HG03060 (cell line): ENCODE results near the gene UBE2G1.
"Not testable (repeated sequence)": the region's sequence is repeated elsewhere in the genome, so short reads cannot be mapped to it uniquely, and the experiment has no call there.

Source experiments
- ATAC-seq: cut with Tn5 transposase; IDR thresholded peaks from one replicate; pipeline ENCODE4 v1.9.1; 2021; ENCODE audit warnings: low read depth, moderate number of reproducible peaks; ENCODE audit not compliant: unreplicated experiment

The UBE2G1 gene, protein sequence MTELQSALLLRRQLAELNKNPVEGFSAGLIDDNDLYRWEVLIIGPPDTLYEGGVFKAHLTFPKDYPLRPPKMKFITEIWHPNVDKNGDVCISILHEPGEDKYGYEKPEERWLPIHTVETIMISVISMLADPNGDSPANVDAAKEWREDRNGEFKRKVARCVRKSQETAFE

DNA sequence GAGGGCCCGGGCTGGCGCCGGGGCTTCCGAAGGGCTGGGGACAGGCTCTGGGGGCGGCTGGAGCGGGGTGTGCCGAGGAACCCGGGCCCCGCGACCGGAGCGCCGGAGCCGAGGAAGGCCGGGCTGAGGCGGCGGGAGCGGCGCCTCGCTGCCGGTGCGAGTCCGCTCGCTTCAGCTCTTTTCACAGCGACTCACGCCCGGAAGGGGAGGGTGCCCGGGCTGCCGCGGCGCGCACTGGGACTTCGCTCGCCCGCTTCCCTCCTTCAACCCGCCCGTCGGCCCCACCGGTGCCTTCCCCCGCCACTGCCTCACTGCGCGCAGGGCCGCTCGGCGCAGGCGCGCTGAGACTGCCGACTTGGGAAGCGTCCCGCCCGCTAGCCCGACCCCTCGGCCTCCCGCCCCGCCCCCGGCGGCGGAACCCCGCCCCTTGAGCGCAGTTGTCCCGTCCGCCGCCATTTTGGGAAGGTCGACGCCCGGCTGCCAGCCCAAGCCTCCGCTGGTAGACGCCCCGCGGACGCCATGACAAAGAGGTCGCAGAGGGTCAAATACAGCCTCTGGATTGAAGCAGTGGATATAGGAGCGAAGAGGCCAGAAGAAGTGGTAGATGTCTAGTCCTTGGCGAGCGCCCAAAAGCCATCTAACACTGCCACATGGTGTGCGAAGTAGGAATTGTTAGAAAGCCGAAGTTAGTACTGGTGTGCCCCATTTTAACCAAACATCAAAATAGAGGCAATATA, at the start of gene UBE2G1:
UBE2G1 (minus strand) TSS at position 349 of the 737 bp plus-strand sequence. CDS start 359 bp downstream, outside the sequence.
- ATAC-seq = no peak

DNA sequence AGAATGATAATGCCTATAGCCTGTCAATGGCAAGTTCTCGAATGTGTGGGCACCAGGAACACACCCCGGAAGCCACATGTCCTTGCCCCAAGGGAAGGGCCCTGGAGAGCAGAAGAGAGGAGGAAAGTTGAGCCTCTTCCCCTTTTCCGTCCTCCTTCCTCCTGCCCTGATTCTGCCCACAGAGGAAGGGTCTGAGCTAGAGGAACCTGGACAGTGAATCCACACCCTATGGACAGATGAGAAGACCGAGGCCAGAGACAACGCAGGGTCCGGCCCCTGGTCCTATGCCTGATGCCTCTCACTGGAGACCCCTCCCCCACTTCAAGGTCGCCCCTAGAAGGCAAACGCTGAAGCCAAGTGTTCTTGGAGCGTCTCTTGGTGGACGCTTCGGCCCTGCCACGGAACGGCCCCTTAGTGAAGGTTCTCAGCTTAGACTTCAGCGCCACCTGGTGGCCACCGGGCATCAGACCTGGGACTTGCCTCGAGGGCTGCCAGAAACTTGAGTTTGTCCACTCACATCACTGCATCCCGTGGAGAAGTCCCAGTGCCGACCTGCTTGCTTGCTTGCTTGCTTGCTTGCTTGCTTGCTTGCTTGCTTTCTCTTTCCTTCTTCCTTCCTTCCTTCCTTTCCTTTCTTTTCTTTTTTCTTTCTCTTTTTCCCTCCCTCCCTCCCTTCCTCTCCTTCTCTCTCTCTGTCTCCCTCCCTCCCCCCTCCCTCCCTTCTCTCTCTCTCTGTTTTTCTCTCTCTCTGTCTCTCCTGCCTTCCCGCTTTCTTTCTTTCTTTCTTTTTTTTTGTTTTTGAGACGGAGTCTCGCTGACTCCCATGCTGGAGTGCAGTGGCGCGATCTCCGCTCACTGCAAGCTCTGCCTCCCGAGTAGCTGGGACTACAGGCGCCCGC, 46.7 kb upstream of the UBE2G1 start:
- no peak for ATAC-seq

DNA sequence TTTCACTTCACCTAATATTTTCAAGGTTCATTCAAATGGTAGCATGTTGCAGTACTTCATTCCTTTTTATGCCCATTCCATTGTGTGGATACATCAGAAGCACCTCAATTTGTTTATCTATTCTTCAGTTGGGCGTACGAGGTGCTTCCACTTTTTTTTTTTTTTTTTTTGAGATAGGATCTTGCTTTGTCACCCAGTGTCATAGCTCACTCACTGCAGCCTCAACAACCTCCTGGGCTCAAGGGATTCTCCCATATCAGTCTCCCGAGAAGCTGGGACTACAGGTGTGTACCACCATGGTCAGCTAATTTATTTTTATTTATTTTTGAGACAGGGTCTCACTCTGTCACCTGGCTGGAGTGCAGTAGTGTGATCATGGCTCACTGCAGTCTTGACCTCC, 44.7 kb upstream of the UBE2G1 start:
- ATAC-seq = no peak

DNA sequence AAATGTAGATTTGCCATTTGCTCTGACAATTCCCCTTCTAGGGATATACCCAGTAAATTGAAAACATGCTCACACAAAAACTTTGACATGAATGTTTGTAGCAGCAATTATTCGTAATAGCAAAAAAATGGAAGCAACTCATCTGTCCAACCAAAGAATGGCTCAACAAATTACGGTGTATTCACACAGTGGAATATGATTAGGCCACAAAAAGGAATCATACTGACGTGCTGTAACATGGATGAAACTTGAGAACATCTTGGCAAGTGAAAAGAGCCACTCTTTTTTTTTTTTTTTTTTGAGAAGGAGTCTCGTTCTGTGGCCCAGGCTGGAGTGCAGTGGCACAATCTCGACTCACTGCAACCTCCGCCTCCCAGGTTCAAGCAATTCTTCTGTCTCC, 43.2 kb upstream of the UBE2G1 start:
- no peak for ATAC-seq

DNA sequence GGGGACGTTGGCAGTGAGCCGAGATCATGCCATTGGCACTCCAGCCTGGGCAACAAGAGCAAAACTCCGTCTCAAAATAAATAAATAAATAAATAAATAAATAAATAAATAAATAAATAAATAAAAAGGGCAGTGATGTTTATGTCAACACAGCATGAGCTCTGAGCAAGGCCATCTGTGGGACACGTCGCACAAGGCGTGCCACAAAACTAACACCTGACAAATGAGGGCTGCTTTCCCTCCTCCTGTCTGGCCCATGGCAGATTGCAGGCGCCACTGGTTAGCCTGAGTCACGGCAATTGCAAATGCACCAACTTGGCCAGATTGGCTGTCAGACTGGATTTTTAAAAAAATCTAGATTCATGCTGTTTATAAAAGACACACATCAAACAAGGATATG, 41.4 kb upstream of the UBE2G1 start:
- no peak for ATAC-seq

DNA sequence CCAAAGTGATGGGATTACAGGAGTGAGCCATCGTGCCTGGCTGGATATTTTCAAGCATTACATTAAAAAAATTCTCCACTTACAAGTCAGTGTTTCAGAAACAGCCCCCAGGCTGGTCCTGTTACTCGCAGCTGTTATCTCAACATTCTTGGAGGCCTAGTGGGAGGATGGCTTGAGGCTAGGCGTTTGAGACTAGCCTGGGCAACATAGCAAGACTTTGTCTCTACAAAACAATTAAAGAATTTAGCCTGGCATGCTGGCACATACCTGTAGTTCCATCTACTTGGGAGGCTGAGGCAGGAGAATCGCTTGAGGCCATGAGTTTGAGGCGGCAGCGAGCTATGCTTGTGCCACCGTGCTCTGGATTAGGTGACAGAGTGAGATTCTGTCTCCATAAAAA, 40.7 kb upstream of the UBE2G1 start:
- ATAC-seq = no peak

DNA sequence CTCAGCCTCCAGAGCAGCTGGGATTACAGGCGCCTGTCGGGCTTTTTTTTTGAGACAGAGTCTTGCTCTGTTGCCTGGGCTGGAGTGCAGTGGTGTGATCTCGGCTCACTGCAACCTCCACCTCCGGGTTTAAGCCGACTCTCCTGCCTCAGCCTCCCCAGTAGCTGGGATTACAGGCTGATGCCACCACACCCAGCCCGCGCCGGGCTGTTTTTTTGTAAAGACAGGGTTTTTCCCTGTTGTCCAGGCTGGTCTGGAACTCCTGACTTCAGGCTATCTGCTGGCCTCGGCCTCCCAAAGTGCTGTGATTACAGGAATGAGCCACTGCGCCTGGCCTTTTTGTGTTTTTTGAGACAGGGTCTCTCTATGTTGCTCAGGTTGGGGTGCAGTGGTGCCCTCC, 39.9 kb upstream of the UBE2G1 start:
- no peak for ATAC-seq

DNA sequence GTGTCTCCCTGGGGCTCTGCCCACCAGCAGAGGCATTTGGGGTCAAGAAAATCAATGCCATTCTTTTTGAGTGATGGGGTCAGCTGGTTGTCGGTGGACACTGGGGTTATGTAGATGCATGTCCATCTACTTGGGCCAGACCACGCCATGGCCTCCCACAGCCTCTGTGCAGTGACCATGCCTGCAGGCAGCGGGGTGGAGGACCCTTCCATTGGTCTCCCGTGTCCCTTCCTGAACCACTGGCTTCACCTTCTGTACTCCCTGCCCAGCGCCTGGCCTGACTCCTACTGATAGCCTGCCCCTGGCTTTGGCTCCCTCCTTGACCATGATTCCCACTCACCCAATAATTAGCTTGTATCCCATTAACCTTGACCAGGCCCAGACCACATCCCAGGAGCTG, 39.2 kb upstream of the UBE2G1 start:
- ATAC-seq = no peak

DNA sequence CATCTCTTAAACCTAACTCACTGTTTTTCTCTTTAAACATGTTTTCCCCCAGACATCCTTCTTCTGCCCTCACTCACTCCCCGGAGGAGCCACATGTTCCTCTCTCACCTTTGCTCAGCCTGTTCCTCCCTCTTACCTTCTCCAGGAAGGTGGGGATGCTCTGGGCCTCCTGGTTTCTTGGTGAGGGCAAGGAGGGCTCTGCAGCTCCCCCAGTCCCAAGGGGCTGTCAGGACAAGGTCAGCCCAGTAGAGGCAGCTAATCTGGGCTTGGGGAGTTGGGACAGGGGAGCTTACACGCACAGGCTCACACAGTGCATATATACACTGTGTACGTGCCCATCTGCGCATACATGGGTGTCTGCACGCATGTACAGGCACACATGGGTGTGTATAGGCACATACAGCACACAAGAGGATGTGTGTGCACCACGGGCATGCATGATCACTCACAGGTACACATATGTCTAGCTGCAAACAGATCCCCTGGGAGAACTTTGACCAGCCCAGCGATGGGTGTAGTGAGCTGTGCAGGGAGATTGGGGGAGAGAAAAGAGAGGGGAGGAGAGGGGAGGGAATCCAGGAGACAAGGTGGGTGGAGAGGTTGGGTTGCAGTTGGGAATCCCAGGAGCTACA, 38.7 kb upstream of the UBE2G1 start:
- no peak for ATAC-seq

DNA sequence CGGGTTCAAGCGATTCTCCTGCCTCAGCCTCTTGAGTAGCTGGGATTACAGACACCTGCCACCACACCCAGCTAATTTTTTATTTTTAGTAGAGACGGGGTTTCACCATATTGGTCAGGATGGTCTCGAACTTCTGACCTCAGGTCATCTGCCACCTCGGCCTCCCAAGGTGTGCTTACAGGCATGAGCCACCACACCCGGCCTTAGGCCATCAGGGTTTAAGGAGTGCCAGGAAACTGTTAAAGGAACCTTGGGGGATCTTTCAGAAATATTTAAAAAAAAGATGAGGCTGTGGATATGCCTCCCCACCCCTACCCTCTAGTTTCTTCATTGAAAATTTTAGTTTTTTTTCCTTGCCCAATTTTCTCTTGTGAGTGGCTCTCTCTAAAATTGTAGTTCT, 31.4 kb upstream of the UBE2G1 start:
- no peak for ATAC-seq

DNA sequence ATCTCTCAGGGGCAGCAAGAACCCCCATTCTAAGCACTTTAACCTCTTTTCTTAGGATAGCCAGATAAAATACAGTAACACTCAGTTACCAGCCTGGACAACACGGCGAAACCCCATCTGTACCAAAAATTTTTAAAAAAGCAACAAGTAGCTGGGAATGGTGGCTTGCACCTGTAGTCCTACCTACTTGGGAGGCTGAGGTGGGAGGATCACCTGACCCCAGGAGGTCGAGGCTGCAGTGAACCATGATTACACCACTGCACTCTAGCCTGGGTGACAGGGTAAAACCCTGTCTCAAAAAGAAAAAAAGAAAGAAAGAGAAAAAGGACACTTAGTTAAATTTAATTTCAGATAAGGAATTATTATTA, 28.6 kb upstream of the UBE2G1 start:
- ATAC-seq = no peak

DNA sequence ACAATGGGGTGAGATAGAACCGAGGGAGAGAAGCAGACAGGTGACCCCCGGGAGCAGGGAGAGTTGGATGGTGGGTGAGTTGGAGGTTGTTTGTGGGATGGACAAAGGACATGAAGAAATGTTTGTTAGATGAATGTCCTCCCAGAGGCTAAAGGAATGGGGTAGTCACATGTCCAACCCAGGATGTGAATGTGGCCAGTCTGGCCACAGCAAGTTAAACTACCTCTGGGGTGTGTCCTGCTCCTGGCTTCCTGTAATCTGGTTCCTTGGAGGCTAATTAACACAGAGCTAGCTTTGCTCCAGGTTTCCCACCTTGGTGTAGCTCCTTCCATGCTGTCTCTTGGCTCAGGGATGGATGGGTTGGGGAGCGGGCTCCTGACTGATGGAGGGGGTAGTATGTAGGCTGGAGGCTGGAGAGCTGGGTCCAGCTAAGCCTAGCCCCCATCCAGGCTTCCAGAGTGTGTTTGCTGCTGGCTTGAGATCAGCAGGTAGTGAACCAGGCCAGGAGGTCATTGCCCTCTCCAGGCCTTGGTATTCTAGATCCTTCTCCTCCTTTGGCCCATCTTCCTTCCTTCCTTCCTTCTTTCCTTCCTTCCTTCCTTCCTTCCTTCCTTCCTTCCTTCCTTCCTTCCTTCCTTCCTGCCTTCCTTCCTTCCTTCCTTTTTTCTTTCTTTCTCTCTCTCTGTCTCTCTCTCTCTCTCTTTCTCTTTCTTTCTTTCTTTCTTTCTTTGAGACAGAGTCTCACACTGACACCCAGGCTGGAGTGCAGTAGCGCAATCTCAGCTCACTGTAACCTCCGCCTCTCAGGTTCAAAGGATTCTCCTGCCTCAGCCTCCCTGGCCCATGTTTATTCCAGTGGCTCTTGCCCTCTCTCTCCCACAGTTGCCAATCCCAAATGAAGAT, 28.0 kb upstream of the UBE2G1 start:
- no peak for ATAC-seq

DNA sequence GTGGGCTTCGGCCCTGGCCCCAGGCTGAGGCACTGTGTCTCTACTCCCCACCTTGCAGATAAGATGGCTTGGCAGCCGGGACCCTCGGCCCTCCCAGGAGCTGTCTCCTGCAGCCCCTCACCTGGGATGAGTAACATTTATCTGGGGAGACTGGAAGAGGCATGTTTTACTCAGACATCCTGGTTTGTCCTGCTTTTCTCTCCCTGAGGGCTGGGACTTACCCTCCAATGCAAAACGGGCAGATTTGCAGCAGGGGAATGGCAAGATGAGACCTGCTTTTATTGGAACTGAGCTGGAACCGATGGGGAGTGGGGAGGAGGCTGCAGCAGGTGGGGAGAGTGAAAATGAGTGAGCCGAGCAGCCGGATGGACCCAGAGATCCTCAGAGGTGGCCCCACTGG, 27.3 kb upstream of the UBE2G1 start:
- ATAC-seq = no peak

DNA sequence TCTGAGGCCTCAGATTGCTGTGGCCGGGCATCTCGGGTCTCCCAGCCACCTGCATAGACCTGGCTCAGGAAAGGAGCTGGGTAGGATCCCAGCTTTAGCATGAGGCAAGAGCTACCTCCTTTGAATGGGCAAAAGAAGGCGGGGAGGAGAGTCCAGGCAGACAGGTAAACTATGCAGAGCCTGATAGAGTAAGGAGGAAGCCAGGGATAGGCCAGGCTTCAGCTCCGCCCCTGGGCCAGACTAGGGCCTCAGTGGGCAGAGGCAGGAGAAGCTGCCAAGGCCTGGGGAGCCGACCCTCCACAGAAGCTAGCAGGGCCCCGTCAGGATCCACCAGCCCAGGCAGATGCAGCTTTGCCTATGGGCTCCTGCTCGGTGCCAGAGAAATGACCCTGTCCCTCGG, 22.6 kb upstream of the UBE2G1 start:
- ATAC-seq = no peak

DNA sequence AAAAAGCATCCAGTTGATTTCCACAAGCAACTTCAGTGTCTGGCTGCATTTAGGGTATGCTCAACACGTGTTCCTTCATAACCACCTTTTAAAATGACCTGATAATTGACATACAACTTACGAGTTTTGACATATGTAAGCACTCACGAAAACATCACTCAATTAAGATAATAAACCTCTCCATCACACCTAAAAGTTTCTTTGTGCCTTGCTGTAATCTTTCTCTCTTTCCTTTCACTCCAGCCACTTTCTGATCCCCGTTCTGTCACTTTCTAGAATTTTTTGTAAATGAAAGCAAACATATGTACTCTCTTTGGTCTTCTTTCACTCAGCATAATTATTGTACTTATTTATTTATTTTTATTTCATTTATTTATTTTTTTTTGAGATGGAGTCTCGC, 20.7 kb upstream of the UBE2G1 start:
- ATAC-seq = no peak

DNA sequence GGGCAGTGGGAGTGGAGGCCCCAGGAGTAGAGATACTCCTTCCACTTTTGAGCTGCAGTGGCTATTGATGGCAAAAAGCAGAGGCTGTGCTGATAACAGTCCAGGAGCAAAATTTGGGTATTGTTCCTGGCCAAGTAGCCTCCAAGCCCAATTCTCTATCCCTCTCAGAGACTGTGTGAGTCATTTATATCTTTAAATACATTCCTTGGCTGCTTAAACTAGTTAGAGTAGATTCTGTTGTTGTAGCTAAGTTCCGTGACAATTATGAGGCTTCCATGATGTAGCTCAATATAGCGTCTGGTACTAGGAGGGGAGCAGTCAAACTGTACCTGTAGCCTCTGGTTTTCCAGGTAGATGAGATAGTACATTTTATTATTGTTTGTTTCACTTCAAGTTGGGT, 19.9 kb upstream of the UBE2G1 start:
- no peak for ATAC-seq

DNA sequence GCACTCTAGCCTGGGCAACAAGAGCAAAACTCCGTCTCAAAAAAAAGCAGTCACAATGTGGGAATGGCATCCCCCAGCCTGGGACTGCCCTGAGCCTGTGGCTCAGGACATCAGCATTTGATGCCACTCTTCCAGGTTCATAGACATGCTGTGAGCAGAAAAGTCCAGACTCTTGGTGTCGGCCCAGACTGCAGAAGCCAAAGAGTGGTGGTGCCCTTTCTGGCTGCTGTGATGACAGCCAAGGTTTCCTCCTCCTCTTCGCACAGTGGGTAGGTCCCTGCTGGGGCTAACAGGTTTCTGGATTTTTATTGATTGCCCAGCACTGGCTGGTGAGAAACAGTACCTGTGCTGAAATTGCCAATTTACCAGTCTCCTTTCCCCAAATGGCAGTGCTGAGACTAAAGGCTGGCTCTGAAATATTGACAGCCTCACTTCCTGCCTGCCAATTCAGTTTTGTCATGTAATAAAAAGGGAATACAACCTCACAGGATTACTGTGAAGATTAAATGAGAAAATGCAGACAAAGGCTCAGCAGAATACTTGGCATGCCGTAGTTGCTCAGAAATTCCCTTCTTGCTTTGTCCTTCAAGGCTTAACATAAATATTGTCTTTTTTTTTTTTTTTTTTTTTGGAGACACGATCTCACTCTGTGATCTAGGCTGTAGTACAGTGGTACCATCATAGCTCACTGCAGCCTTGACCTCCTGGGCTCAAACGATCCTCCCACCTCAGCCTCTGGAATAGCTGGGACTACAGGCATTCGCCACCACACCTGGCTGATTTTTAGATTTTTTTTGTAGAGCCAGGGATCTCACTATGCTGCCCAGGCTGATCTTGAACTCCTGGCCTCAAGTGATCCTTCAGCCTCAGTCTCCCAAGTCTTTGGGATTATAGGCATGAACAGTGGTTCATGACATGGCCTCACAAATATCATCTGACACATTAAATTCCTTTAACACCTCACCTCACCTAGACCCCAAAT, 15.5 kb upstream of the UBE2G1 start:
- no peak for ATAC-seq

DNA sequence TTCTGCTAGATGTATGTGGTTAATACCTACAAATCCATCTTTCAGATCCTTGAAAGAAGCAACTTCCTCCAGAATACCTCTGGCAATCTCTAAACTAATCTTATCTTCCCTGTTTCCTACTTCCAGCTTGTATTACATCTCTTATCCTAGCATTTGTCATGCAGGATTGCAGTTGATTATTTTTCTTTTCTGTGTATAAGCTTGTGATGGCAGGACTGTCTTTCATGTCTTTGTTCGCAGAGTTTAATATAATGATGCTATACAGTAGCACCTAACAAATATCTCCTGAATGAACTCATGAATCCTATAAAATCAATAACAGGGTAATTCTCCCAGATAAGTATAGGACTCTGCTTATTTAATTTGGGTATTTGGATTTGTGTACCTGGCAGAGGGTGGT, 12.2 kb upstream of the UBE2G1 start:
- ATAC-seq = no peak

DNA sequence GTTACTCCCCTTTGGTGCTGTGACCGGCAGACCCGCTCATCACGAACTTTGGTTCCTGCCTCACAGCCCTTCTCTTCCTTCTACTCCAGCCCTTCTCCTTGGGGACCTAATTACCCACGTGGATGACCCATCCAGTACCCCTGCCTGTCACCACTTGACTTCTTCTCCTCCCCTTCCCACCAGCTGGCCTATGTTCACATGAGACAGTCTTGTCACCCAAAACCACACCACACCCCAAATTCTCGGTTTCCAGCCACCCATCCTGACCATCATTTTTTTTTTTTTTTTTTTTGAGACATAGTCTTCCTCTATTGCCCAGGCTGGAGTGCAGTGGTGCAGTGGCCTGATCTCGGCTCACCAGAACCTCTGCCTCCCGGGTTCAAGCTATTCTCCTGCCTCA, 10.8 kb upstream of the UBE2G1 start:
- not testable (repeated sequence) for ATAC-seq
